HepG2 (cell line): Measurements from ENCODE around the gene PAQR6.

Experiments
- ARID3A ChIP-seq: IDR thresholded peaks from 2 replicates; pipeline ENCODE4 v1.6.1; 2012; ENCODE audit warnings: low read depth, low read length, improper control_type of control experiment
- MAX ChIP-seq: IDR thresholded peaks from 2 replicates; pipeline ENCODE4 v1.6.1; 2012; ENCODE audit warnings: inconsistent platforms
- SRSF1 ChIP-seq: fragments of 200-400 bp; formaldehyde crosslinking; optimal IDR thresholded peaks from 2 replicates; pipeline ENCODE3; 2017; ENCODE audit warnings: mild to moderate bottlenecking, low read depth, low read length, moderate library complexity

- TF ChIP-seq MAX (peak; percentile 54; the same call in 1 of the 2 replicates), SRSF1 (peak; percentile 43), ARID3A (no peak)
Observed at GRCh38 chr1:156295391-156295947, 47.6 kb upstream of the PAQR6 start, which contains the start of gene GLMP.
